ENCODE results near the gene GAPT. TPM values are rescaled to one million over a fixed set of nuclear protein-coding genes. Genes with fewer than 3 reads are reported as not detected.
"Not testable (repeated sequence)": the region's sequence is repeated elsewhere in the genome, so short reads cannot be mapped to it uniquely, and the experiment has no call there.

Gene GAPT
- total RNA-seq, 1 experiment from 2014 or later, result not detected

DNA sequence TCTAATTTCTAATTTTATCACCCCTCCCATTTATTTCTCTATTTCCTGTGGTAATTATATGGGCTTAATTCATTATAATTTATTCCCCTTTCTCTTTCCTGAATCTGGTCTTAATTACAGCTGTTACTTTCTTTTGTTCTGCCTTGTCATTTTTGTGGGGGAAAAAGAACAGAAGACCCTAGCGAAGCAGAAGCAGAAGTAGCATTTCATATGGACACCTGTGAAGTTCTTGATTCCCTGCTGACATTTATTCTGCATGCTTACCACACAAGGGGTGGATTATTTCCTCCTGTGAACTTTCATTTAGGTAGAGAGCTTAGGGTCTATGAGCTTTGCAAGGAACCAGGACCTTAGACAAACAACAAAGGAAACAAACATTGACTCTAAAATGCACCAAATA is 33.3 kb downstream of the GAPT start:
- CTCF ChIA-PET, result no interaction called here

GRCh38 chr5:58530942-58531490 is 39.8 kb downstream of the GAPT start:
- Histone ChIP-seq H2AFZ (no peak overlapping the region), H3K27me3 (ENCODE audit: insufficient read depth, low read depth) (no peaks in the 10 kb centered on the region; the same call in 1 of the 2 replicates), H3K4me1 (replicated peaks; ENCODE audit: insufficient read depth) (no peaks in the 10 kb centered on the region), H3K79me2 (ENCODE audit: low read depth) (no peaks in the 10 kb centered on the region), H3F3A (ENCODE audit: insufficient read depth, low read depth) (no peaks in the 10 kb centered on the region), H3K9me2 (ENCODE audit: insufficient read depth) (no peaks in the 10 kb centered on the region), H3K36me3 (ENCODE audit: low read depth) (no peaks in the 10 kb centered on the region), H4K20me1 (ENCODE audit: insufficient read depth) (no peaks in the 10 kb centered on the region), H3K9me3 (ENCODE audit: insufficient read depth, low read depth) (no peaks in the 10 kb centered on the region), H3K27ac (no peak overlapping the region), H3K4me2 (no peak overlapping the region), H3K4me3 (no peak overlapping the region)
- no TSS peak for BruUV-seq (replicated peaks)
- no peak for DNase-seq
- intact Hi-C loops (cut with micrococcal nuclease; ENCODE audit: unreplicated experiment), result no loop called here
- TF ChIP-seq EZH2 (IDR thresholded peaks at IDR 0.05; ENCODE audit: low read depth), result no peak
- no peak for TF ChIP-seq CTCF (conservative IDR thresholded peaks at IDR 0.05)
- ChIA-PET POLR2A (ENCODE audit: unreplicated experiment) (no interaction called here), CTCF (no interaction called here)

More for the DNA sequence above, 33.3 kb downstream of the GAPT start:
- no peak overlapping the region for H3K4me2 ChIP-seq
- POLR2A ChIA-PET (ENCODE audit: unreplicated experiment), result no interaction called here
- H4K20me1 ChIP-seq (ENCODE audit: insufficient read depth), result no peaks in the 10 kb centered on the region
- no peaks in the 10 kb centered on the region for H3F3A ChIP-seq (ENCODE audit: insufficient read depth, low read depth)
- intact Hi-C loops (cut with micrococcal nuclease; ENCODE audit: unreplicated experiment), result no loop called here
- no peak overlapping the region for H3K4me3 ChIP-seq
- no peaks in the 10 kb centered on the region for H3K27me3 ChIP-seq (ENCODE audit: insufficient read depth, low read depth)
- DNase-seq, result no peak
- BruUV-seq (replicated peaks), result no TSS peak
- H3K9me3 ChIP-seq (ENCODE audit: insufficient read depth, low read depth), result no peaks in the 10 kb centered on the region
- no peaks in the 10 kb centered on the region for H3K79me2 ChIP-seq (ENCODE audit: low read depth)
- no peaks in the 10 kb centered on the region for H3K9me2 ChIP-seq (ENCODE audit: insufficient read depth)
- H3K27ac ChIP-seq, result no peak overlapping the region
- no peak for TF ChIP-seq CTCF (conservative IDR thresholded peaks at IDR 0.05)
- TF ChIP-seq EZH2 (IDR thresholded peaks at IDR 0.05; ENCODE audit: low read depth), result no peak
- no peaks in the 10 kb centered on the region for H3K36me3 ChIP-seq (ENCODE audit: low read depth)
- no peaks in the 10 kb centered on the region for H3K4me1 ChIP-seq (replicated peaks; ENCODE audit: insufficient read depth)
- no peak overlapping the region for H2AFZ ChIP-seq

GRCh38 chr5:58541935-58542334 is 50.7 kb downstream of the GAPT start:
- BruUV-seq (replicated peaks); CTCF ChIA-PET; H2AFZ ChIP-seq: not testable (repeated sequence)

DNA sequence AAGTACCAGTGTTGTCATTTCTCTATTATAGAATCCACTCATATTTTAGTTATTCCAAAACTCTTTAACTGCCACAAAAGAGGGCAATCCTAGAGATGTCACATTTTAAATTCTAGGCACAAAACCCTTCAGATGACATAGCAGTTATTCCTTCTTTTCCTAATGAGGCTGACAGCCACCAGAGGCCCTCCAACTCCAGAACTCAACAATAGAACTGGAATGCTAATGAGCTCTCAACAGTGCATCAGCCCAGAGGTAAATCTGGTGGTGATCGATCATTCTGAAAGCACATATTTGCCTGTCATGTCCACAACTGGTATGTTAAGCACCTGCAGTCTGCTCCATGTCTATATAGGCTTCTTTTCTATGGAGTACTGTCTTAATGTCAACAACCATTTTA is 51.5 kb downstream of the GAPT start:
- no peak for TF ChIP-seq CTCF (conservative IDR thresholded peaks at IDR 0.05)
- TF ChIP-seq EZH2 (IDR thresholded peaks at IDR 0.05; ENCODE audit: low read depth), result no peak
- Histone ChIP-seq H3K36me3 (ENCODE audit: low read depth) (no peaks in the 10 kb centered on the region), H3K4me1 (replicated peaks; ENCODE audit: insufficient read depth) (no peaks in the 10 kb centered on the region; the same call in 1 of the 2 replicates), H3F3A (ENCODE audit: insufficient read depth, low read depth) (no peaks in the 10 kb centered on the region), H3K9me2 (ENCODE audit: insufficient read depth) (no peaks in the 10 kb centered on the region), H3K4me3 (no peak overlapping the region), H3K9me3 (ENCODE audit: insufficient read depth, low read depth) (peaks cover 8% of the 10 kb centered on the region; the same call in 1 of the 2 replicates), H3K27ac (no peak overlapping the region), H3K27me3 (ENCODE audit: insufficient read depth, low read depth) (no peaks in the 10 kb centered on the region), H2AFZ (no peak overlapping the region), H3K4me2 (no peak overlapping the region), H4K20me1 (ENCODE audit: insufficient read depth) (no peaks in the 10 kb centered on the region), H3K79me2 (ENCODE audit: low read depth) (no peaks in the 10 kb centered on the region)
- intact Hi-C loops (cut with micrococcal nuclease; ENCODE audit: unreplicated experiment), result no loop called here
- DNase-seq, result no peak
- ChIA-PET CTCF (no interaction called here), POLR2A (ENCODE audit: unreplicated experiment) (no interaction called here)
- BruUV-seq (replicated peaks), result no TSS peak

More at GRCh38 chr5:58541935-58542334, 50.7 kb downstream of the GAPT start:
- DNase-seq; H3K36me3 ChIP-seq (ENCODE audit: low read depth); H3K4me3 ChIP-seq; intact Hi-C loops (cut with micrococcal nuclease; ENCODE audit: unreplicated experiment); H3K4me1 ChIP-seq (replicated peaks; ENCODE audit: insufficient read depth); H3F3A ChIP-seq (ENCODE audit: insufficient read depth, low read depth); H3K9me2 ChIP-seq (ENCODE audit: insufficient read depth); POLR2A ChIA-PET (ENCODE audit: unreplicated experiment); H4K20me1 ChIP-seq (ENCODE audit: insufficient read depth); H3K79me2 ChIP-seq (ENCODE audit: low read depth); H3K9me3 ChIP-seq (ENCODE audit: insufficient read depth, low read depth); H3K4me2 ChIP-seq; H3K27me3 ChIP-seq (ENCODE audit: insufficient read depth, low read depth); H3K27ac ChIP-seq: not testable (repeated sequence)

All from PC-9 (cell line).